Adrenal gland (tissue), 5 donors: Measurements from ENCODE around the gene ESYT2.

Experiments
- CTCF ChIP-seq, 6 experiments: fragments of 450-650 bp in 4 of 6; fragments of 200-600 bp in 2 of 6; sonication (generic) in 1 of 6; IDR thresholded peaks; 1 replicate in 5 of 6; 2 replicates in 1 of 6; pipeline versions ENCODE4 v1.5.1 to v1.8.0; 2016 to 2021; ENCODE audit warnings: antibody characterized with exemption in 6 of 6, mild to moderate bottlenecking in 2 of 6, moderate library complexity in 1 of 6
- POLR2A ChIP-seq, 2 donors: fragments of 450-650 bp; IDR thresholded peaks; one replicate each; pipeline ENCODE4 v1.6.1; 2017; ENCODE audit warnings: antibody characterized with exemption in 2 of 2, mild to moderate bottlenecking in 2 of 2, moderate library complexity in 1 of 2
- donor health status: DM: no; HTN: no; CAD: no.

DNA sequence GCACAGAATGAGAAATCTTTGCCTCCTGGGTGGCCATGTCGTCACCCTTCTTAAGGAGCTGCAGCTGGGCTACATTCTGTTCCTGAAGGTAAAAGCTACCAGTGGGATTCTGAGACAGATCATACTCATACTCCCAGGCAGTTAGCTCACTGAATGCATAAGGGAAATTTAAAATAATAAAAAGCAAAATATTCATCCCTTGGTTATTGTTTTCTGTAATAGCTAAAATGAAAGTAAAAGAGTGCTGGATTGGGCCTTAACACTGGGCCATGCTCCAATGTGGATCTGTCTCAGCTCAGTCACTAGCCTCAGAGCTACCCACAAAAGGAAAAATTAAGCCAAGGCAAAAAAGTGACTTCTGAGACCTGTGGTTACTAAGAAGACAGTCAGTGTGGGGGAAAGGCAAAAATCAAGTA, 18.1 kb upstream of the ESYT2 start:
- TF ChIP-seq CTCF (IDR thresholded peaks at IDR 0.05), result no peak
- no peak for TF ChIP-seq POLR2A (IDR thresholded peaks at IDR 0.05)
